Progenitor cell of endocrine pancreas (in vitro differentiated cells): ENCODE measurements around the gene SLC16A8. TPM values are rescaled to one million over a fixed set of nuclear protein-coding genes. Genes with fewer than 3 reads are reported as not detected.

ENCODE experiments used
- DNase-seq: peaks from one replicate; pipeline ENCODE4 v3.0.0; 2021; ENCODE audit warnings: low spot score; ENCODE audit not compliant: unreplicated experiment
- H3K27ac Mint-ChIP-seq: 2 replicates; pipeline ENCODE4 v1.8.0; 2021; ENCODE audit warnings: mild to moderate bottlenecking, moderate library complexity, mixed read lengths
- H3K27me3 Mint-ChIP-seq: 2 replicates; pipeline ENCODE4 v1.8.0; 2021; ENCODE audit warnings: mixed read lengths
- H3K36me3 Mint-ChIP-seq: 2 replicates; pipeline ENCODE4 v1.8.0; 2022; ENCODE audit warnings: mixed read lengths; ENCODE audit not compliant: insufficient read depth
- H3K4me1 Mint-ChIP-seq: 2 replicates; pipeline ENCODE4 v1.8.0; 2021; ENCODE audit warnings: low read depth, mixed read lengths
- H3K4me3 Mint-ChIP-seq: 2 replicates; pipeline ENCODE4 v1.8.0; 2021; ENCODE audit warnings: low read depth, mild to moderate bottlenecking, moderate library complexity, mixed read lengths
- H3K9me3 Mint-ChIP-seq: 2 replicates; pipeline ENCODE4 v1.8.0; 2021; ENCODE audit warnings: low read depth, mixed read lengths
- CTCF ChIP-seq: fragments of 200-600 bp; sonication (generic); IDR thresholded peaks from one replicate; pipeline ENCODE4 v1.5.0; 2021; ENCODE audit warnings: antibody characterized with exemption, mild to moderate bottlenecking; ENCODE audit not compliant: unreplicated experiment
- total RNA-seq: library from RNA; stranded (reverse); gene quantifications from 2 replicates; pipeline ENCODE4 v1.2.1, GENCODE V29; 2021

The SLC16A8 gene
- total RNA-seq, 1 donor from 2014 or later: 2.6 TPM

- no peak overlapping the region for H3K4me3 Mint-ChIP-seq
- H3K27me3 Mint-ChIP-seq: peaks cover 3% of the 10 kb centered on the region
- no peak overlapping the region for H3K27ac Mint-ChIP-seq
- H3K9me3 Mint-ChIP-seq: no peaks in the 10 kb centered on the region
- peaks cover 9% of the 10 kb centered on the region for H3K36me3 Mint-ChIP-seq
- H3K4me1 Mint-ChIP-seq: peaks cover 10% of the 10 kb centered on the region
- no peak for DNase-seq
- TF ChIP-seq CTCF: no peak
These were observed 4.9 kb upstream of the SLC16A8 start for GRCh38 chr22:38088629-38089473.

GRCh38 chr22:38087855-38088254, 3.9 kb upstream of the SLC16A8 start:
- H3K27me3 Mint-ChIP-seq: peaks cover 3% of the 10 kb centered on the region
- H3K4me1 Mint-ChIP-seq: peaks cover 8% of the 10 kb centered on the region
- no peak for DNase-seq
- no peak overlapping the region for H3K4me3 Mint-ChIP-seq
- no peaks in the 10 kb centered on the region for H3K9me3 Mint-ChIP-seq
- TF ChIP-seq CTCF: no peak
- H3K36me3 Mint-ChIP-seq: peaks cover 4% of the 10 kb centered on the region
- H3K27ac Mint-ChIP-seq: no peak overlapping the region

DNA sequence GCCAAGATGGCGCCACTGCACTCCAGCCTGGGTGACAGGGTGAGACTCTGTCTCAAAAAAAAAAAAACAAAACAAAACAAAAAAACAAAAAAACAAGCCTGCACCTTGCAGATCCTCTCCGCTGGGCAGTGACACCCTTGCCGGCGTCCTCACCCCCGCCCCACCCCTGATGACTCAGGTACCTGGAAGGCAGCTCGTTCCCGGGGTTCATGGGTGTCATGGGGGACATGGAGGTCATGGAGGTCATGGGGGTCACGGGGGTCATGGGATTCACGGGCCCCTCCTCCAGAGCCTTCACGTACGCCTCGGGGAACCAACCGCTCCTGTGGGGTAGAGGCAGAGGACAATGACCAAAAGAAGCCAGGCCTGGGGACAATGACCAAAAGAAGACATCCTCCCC, 3.0 kb upstream of the SLC16A8 start:
- H3K27ac Mint-ChIP-seq: no peak overlapping the region
- TF ChIP-seq CTCF: no peak
- H3K4me3 Mint-ChIP-seq: no peak overlapping the region
- no peak for DNase-seq
- no peaks in the 10 kb centered on the region for H3K9me3 Mint-ChIP-seq
- peaks cover 3% of the 10 kb centered on the region for H3K27me3 Mint-ChIP-seq
- peaks cover 8% of the 10 kb centered on the region for H3K4me1 Mint-ChIP-seq
- H3K36me3 Mint-ChIP-seq: peaks cover 4% of the 10 kb centered on the region

DNA sequence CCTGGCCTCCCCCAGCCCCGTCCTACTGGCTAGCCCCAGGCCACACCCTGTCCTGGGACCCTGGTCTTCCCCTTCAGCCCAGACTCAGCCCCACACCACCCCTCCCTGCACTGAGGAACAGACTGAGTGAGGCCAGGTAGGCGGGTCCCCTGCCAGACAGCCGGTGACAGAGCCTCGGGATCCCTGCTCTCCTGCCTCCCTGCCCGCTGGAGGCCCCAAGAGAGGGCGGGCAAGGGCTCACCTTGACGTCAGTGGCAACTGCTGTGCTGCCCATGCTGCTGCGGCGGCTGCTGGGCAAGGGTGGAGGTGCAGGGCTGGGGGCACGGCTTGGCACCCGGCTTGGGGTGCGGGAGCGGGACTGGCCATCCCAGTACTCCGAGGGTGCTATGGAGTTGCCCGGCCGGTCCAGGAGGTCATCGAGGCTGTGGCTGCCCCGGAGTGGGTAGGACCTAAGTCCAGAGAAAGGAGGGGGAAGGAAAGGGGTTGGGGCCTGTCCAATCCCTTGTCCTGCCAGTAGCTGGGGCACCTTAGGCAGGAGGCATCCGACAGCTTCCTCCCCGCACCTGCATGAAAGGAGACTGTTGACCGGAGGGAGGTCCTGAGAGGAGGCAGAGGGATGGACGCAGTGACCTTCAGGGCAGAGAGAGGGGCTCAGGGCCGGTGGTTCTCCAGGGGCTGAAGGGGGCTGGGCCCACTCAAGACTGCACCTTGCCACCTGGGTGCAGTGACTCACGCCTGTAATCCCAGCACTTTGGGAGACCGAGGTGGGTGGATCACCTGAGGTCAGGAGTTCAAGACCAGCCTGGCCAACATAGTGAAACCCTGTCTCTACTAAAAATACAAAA, 2.2 kb upstream of the SLC16A8 start:
- H3K4me1 Mint-ChIP-seq: peaks cover 8% of the 10 kb centered on the region
- no peak overlapping the region for H3K27ac Mint-ChIP-seq
- H3K4me3 Mint-ChIP-seq: no peak overlapping the region
- no peak for DNase-seq
- H3K9me3 Mint-ChIP-seq: no peaks in the 10 kb centered on the region
- H3K27me3 Mint-ChIP-seq: peaks cover 3% of the 10 kb centered on the region
- H3K36me3 Mint-ChIP-seq: peaks cover 4% of the 10 kb centered on the region
- no peak for TF ChIP-seq CTCF

DNA sequence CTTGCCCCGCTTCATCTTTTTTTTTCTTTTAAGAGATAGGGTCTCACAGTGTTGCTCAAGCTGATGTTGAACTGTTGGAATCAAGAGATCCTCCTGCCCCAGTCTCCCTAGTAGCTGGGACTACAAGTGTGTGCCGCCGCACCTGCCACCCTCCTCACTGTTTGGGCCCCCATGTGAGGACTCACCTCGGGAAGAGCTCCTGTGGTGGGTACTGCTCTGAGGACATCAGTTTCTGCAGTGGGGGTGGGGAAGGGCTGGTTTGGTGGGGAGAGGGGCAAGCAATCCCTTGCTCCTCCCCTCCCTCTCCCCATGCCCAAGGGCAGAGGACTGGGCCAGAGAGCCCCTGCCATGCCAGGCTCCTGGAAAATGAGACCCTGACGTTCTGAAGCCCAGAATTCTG, 1.5 kb upstream of the SLC16A8 start:
- no peak for DNase-seq
- Mint-ChIP-seq H3K27ac (no peak overlapping the region), H3K9me3 (no peaks in the 10 kb centered on the region), H3K36me3 (peaks cover 4% of the 10 kb centered on the region), H3K27me3 (peaks cover 3% of the 10 kb centered on the region), H3K4me1 (peaks cover 8% of the 10 kb centered on the region), H3K4me3 (no peak overlapping the region)
- no peak for TF ChIP-seq CTCF
